ENCODE measurements around the gene OR2J3. TPM values are rescaled to one million over a fixed set of nuclear protein-coding genes. Genes with fewer than 3 reads are reported as not detected.

Gene OR2J3
- total RNA-seq, 1 experiment from 2014 or later, result not detected

Other genes starting within 250 kb of the OR2J3 start
- 47.3 and 62.2 TPM in 2 replicates for gene TRIM27, start 184.1 kb upstream of the OR2J3 start, total RNA-seq (2014; rRNA removed; shearing (Covaris generic))
- 1.1 and 2.4 TPM in 2 replicates for gene ZNF311, start 102.7 kb upstream of the OR2J3 start, total RNA-seq (2014; rRNA removed; shearing (Covaris generic))
- not detected in 2 replicates for gene OR2W1, start 62.9 kb upstream of the OR2J3 start, total RNA-seq (2014; rRNA removed; shearing (Covaris generic))
- not detected in 2 replicates for gene OR2B3, start 20.7 kb upstream of the OR2J3 start, total RNA-seq (2014; rRNA removed; shearing (Covaris generic))
- not detected in 2 replicates for gene OR2J1, start 8.6 kb upstream of the OR2J3 start, total RNA-seq (2014; rRNA removed; shearing (Covaris generic))
- not detected in 2 replicates for gene OR2J2, start 62.8 kb downstream of the OR2J3 start, total RNA-seq (2014; rRNA removed; shearing (Covaris generic))
- gene OR14J1, start 193.6 kb downstream of the OR2J3 start, total RNA-seq (2014; rRNA removed; shearing (Covaris generic)), result not detected in 2 replicates